ENCODE results near the gene NACAD.

DNA sequence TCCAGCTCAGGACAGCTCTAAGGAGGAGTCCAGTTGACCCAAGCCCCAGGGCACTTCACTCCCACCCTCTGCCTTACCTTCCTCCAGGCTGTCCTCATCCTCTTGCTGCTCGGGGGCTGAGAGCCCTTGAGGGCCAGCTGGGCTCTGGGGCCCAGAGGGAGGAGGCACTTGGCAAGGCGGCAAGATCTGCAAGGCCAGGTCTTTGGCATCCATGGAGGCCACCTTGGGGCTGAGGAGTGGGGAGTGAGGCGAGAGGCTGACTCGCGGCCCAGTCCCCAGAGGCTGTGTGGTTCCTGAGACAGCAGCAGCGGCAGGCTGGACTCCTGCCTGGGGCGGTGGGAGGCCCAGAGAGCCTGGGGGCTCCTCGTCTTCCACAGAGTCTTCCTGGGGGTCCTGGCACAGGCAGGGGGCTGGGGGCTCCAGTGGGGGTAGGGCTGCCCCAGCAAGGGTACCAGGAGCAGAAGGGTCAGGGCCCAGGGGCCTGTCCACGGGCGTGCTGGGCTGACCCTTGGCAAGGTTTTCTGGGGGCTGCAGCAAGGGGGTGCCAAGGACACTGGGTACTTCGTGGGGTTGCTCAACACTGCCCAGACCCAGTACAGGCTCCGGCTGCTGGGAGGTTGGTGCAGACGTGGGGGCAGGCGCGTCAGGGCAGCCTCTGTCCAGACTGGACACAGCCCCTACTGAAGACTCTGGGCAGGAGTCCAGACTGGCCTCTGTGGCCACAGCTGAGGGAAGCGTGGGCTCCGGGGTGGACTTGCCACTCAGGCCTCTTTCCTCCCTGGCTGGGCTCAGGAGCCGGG is 6.5 kb downstream of the NACAD start:
- no peak for TF ChIP-seq POLR2A (IDR thresholded peaks at IDR 0.05; ENCODE audit: extremely low read depth, insufficient read length)
- TF ChIP-seq, protein P1, sequence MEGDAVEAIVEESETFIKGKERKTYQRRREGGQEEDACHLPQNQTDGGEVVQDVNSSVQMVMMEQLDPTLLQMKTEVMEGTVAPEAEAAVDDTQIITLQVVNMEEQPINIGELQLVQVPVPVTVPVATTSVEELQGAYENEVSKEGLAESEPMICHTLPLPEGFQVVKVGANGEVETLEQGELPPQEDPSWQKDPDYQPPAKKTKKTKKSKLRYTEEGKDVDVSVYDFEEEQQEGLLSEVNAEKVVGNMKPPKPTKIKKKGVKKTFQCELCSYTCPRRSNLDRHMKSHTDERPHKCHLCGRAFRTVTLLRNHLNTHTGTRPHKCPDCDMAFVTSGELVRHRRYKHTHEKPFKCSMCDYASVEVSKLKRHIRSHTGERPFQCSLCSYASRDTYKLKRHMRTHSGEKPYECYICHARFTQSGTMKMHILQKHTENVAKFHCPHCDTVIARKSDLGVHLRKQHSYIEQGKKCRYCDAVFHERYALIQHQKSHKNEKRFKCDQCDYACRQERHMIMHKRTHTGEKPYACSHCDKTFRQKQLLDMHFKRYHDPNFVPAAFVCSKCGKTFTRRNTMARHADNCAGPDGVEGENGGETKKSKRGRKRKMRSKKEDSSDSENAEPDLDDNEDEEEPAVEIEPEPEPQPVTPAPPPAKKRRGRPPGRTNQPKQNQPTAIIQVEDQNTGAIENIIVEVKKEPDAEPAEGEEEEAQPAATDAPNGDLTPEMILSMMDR (IDR thresholded peaks at IDR 0.05; ENCODE audit: low read depth, low read length) = no peak

Measured in NB4 (cell line).